Dermis blood vessel endothelial cell (primary cell): ENCODE data around the gene C10orf105. TPM values are rescaled to one million over a fixed set of nuclear protein-coding genes. Genes with fewer than 3 reads are reported as not detected.
A peak's percentile ranks its signal among the peaks of the same experiment; 100 is the strongest.

Source experiments
- DNase-seq: peaks from one replicate; pipeline ENCODE4 v3.0.0; 2010
- total RNA-seq: library from RNA; depleted of rRNA; stranded (reverse); fragments of >200 nt; gene quantifications from 2 replicates; pipeline ENCODE4 v1.2.3, GENCODE V29; 2014

Gene C10orf105
- total RNA-seq, 1 donor from 2014 or later = under 0.01 TPM

- DNase-seq = no peak
These were observed 21.5 kb downstream of the C10orf105 start for GRCh38 chr10:71697938-71698709.

GRCh38 chr10:71696628-71697326 lies 22.8 kb downstream of the C10orf105 start:
- DNase-seq = peak; percentile 63

GRCh38 chr10:71695502-71696476 lies 23.8 kb downstream of the C10orf105 start:
- no peak for DNase-seq

- peak; percentile 24 for DNase-seq
These were observed 25.0 kb downstream of the C10orf105 start for GRCh38 chr10:71694567-71694968.

GRCh38 chr10:71694039-71694501 lies 25.5 kb downstream of the C10orf105 start:
- peak; percentile 14 for DNase-seq

- peak; percentile 90 for DNase-seq
These were observed 26.2 kb downstream of the C10orf105 start for GRCh38 chr10:71693377-71693776.

GRCh38 chr10:71692598-71693306 lies 26.8 kb downstream of the C10orf105 start:
- peak; percentile 50 for DNase-seq

GRCh38 chr10:71691405-71691804 lies 28.2 kb downstream of the C10orf105 start:
- no peak for DNase-seq

GRCh38 chr10:71690094-71690720 lies 29.4 kb downstream of the C10orf105 start:
- no peak for DNase-seq

GRCh38 chr10:71688256-71688655 lies 31.3 kb downstream of the C10orf105 start:
- no peak for DNase-seq

GRCh38 chr10:71687480-71687879 lies 32.1 kb downstream of the C10orf105 start:
- no peak for DNase-seq

- DNase-seq = no peak
These were observed 32.5 kb downstream of the C10orf105 start for GRCh38 chr10:71687077-71687476.

- DNase-seq = no peak
These were observed 33.9 kb downstream of the C10orf105 start for GRCh38 chr10:71685554-71686232.

- DNase-seq = no peak
These were observed 35.0 kb downstream of the C10orf105 start for GRCh38 chr10:71684356-71685173.

- DNase-seq = peak; percentile 33
These were observed 36.3 kb downstream of the C10orf105 start for GRCh38 chr10:71683301-71683700.

- no peak for DNase-seq
These were observed 37.6 kb downstream of the C10orf105 start for GRCh38 chr10:71681977-71682376.

GRCh38 chr10:71679425-71679824 lies 40.2 kb downstream of the C10orf105 start:
- no peak for DNase-seq

- no peak for DNase-seq
These were observed 41.3 kb downstream of the C10orf105 start for GRCh38 chr10:71678057-71678805.

GRCh38 chr10:71677261-71677660 lies 42.3 kb downstream of the C10orf105 start:
- no peak for DNase-seq
